ENCODE results near the gene SETD6.

DNA sequence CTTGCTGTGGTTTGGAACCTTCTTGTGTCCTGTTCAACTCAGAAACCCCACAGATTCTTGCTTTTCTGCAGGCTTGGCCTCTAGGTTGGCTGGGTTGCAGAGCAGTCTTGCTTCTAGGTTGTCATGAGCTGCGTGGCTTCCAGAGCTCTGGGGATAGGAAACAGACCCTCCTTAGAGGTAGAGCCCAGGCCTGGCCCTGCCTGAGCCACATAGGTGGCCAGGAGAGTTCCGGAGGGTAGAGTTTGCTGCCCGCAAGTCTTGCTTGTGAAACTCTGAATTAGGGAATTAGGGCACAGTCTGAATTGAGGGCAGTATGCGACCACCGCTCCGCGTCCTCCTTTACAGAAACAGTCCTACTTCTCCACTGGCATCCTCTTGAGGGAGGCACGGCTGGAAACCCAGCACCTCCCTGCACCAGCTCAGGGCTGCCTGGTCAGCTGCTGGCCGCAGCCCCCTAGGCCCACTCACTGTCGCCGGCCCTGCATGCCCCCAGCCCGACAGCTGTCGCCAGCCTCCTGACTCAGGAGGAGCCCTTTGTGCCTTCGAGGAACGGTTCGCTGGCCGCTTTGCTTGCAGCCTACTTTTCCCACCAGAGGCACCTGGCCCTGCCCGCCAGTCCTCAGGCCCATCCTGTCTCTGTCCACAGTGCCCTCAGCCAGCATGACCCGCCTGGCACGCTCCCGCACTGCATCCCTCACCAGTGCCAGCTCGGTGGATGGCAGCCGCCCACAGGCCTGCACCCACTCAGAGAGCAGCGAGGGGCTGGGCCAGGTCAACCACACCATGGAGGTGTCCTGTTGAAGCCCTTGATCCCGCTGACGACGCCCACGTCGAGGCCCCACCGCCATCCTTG is 4.3 kb upstream of the SETD6 start:
- TF ChIP-seq, protein P1, sequence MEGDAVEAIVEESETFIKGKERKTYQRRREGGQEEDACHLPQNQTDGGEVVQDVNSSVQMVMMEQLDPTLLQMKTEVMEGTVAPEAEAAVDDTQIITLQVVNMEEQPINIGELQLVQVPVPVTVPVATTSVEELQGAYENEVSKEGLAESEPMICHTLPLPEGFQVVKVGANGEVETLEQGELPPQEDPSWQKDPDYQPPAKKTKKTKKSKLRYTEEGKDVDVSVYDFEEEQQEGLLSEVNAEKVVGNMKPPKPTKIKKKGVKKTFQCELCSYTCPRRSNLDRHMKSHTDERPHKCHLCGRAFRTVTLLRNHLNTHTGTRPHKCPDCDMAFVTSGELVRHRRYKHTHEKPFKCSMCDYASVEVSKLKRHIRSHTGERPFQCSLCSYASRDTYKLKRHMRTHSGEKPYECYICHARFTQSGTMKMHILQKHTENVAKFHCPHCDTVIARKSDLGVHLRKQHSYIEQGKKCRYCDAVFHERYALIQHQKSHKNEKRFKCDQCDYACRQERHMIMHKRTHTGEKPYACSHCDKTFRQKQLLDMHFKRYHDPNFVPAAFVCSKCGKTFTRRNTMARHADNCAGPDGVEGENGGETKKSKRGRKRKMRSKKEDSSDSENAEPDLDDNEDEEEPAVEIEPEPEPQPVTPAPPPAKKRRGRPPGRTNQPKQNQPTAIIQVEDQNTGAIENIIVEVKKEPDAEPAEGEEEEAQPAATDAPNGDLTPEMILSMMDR (IDR thresholded peaks at IDR 0.05; ENCODE audit: low read depth, low read length) = no peak
- TF ChIP-seq EZH2phosphoT487 (IDR thresholded peaks at IDR 0.05; ENCODE audit: low read depth) = no peak
